TTC549 (cell line): Measurements from ENCODE around the gene OTX1.
"Not testable (repeated sequence)": the region's sequence is repeated elsewhere in the genome, so short reads cannot be mapped to it uniquely, and the experiment has no call there.

Source experiments
- FAIRE-seq: peaks from 2 replicates; lab custom pipeline; 2012; peaks lifted over from hg19 to GRCh38; lab: Jason Lieb, UNC

Gene OTX1

GRCh38 chr2:63050334-63051041 lies at the start of gene OTX1:
Gene OTX1, plus strand, starts transcription at chr2:63050830. Its CDS starts 2,161 bp downstream, at chr2:63052991.
- no peak for FAIRE-seq

DNA sequence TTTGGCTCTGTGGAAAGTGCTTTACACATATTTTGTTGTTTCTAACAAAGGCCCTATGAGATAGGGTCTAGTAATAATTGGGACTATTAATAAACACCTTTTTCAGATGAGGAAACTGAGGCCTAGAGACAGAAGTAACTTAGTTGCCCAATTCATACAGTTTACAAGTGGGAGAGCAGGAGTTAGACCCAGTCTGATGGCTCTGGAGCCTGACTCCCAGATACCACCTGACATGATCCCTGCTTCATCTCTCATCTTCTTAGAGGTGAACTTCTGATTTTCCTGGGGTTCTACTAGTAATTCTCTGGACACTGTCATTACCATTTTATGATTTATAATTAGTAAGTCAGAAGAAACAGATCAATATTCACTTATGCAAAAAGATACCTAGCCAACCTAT lies 49.1 kb upstream of the OTX1 start:
- no peak for FAIRE-seq

- no peak for FAIRE-seq
These were observed 47.3 kb upstream of the OTX1 start for GRCh38 chr2:63003351-63003750.

DNA sequence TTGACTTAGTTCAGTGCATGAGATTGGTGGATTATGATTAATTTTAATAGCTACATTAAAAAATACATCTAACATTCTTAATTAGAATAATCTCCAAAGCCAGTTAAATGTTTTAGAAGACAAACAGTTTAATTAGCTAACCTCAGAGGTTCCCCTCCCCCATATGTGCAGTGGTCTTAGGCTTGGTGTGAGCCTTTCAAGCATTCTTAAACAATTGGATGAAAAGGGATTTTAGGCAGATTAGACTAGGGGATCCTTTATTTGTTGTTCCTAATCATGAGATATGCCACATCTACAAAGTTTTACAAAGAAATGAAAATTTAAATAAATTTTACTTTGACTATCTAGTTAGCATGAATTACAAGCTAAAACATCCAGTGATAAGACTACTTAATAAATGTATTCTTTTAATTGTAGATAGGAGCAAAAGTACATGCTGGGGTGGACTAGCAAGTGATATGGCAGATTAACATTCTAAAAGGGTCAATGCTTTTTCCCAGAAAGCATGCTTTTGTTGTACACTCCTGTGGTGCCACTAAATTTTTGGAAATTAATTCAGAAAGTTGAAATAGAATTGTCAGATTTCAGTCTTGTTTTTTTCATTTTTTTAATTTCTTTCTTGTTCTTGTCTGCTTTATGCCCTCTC lies 42.7 kb upstream of the OTX1 start:
- FAIRE-seq, result no peak

- FAIRE-seq, result no peak
These were observed 41.8 kb upstream of the OTX1 start for GRCh38 chr2:63008838-63009237.

- FAIRE-seq, result no peak
These were observed 41.1 kb upstream of the OTX1 start for GRCh38 chr2:63009490-63009889.

GRCh38 chr2:63012541-63012940 lies 38.1 kb upstream of the OTX1 start:
- FAIRE-seq, result no peak

DNA sequence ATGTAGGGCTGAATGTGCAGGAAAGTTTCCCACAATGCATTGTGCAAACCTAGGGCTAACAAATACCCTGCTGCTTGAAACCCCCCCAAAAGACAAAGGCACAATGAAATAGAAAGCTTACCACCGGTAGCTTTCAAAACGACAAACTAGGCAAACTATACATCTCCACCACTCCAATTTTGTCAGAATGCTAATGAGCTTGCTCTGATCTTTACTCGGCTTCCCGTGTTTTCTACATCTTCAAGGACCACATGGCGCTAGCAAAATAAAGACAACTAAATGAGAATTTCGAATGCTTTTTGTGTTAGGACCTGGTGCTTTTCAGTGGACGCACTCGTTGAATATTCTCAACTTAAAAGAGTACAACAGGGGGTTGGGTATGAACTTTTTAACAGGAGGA lies 37.2 kb upstream of the OTX1 start:
- no peak for FAIRE-seq

- FAIRE-seq, result peak; percentile 9
These were observed 35.2 kb upstream of the OTX1 start for GRCh38 chr2:63015389-63015788.

DNA sequence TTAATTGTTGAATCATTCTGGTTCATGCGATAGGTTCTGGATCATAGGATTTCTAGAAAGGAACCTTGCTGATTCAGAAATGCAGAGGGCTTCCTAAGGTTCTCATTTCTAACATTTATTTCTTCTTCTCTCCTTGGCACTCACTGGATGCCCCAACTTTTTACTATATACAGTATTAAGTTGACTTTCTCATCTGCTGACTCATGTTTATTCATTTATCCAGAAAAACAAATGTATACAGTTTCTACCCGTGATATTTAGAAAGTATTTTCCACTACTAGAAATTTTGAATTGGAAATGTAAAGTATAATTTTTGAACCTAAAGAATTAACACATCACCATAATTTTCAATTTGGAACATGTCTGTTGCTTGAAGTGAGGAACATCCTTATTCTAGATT lies 32.2 kb upstream of the OTX1 start:
- no peak for FAIRE-seq

GRCh38 chr2:63019686-63020085 lies 30.9 kb upstream of the OTX1 start:
- FAIRE-seq, result not testable (repeated sequence)

GRCh38 chr2:63023444-63023843 lies 27.2 kb upstream of the OTX1 start:
- peak; percentile 82 for FAIRE-seq

DNA sequence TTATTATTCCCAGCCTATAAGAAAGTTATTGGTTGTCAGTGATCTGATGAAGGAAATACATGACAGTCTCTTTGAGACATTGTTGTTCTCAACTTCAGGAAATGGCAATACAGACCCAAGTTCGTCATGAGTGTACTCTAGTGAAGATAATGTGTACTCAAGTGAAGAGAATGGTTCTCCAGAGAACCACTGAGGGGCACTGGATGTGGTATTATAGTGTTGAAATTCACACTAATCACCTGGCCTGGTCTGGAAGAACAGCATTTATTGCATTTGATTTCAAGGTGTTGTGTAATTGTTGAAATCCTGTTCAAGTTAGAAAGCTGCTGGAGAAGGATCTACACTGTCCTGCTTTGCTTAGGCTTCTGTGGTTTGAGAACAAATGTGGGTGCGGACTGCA lies 23.4 kb upstream of the OTX1 start:
- FAIRE-seq, result no peak

DNA sequence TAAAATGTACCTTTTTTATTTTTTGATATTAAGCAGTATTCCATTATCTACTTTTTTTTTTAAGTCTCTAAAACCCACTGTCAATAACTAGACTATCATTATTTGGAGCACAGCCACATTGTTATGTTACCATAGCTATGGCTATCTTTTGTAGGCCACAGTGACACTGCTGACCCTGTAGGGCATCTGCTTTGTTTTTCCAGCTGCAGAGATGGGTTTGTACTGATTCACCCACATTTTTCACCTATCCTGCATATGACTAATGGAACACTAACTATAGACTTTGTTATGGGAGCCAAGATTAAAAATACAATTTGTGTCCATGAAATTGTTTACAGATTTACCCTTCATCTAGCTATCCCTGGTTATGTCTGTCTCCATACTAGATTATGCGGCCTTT lies 21.6 kb upstream of the OTX1 start:
- FAIRE-seq, result no peak

DNA sequence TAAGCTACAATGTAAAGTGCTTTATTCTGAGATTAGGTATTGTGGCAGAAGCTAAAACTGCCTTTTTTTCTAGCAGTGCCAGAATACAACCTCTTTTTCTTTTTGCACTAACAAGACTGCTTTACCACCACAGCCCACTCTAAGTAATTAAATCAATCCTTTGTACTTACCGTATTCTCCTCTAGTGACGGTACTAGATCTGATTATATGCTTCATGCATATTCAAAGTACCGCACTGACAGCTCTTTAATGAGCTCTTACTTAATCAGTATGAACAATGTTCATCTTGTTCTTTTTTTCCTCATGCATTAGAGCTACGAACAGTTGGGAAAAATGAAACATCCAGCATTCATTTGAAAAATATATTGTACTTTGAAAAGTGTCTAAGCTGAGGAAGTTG lies 16.1 kb upstream of the OTX1 start:
- FAIRE-seq, result no peak

DNA sequence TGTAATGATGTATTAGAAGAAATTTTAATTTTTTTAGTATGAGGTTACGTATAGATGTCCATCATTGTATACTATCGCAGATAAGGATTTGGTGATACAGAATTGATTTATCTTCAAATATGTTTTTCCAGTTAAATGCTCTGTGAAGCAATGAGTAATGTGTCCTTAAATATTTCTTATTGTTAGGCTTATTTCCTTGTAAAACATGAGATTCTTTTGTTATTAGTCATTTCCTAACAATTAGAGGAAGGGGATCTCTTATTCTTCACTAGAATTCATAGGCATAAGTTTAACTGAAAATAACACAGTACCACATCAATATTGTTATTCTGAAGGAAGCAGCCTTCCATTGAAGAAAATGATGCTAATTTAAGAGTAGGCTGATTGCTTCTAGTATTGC lies 15.5 kb upstream of the OTX1 start:
- FAIRE-seq, result peak; percentile 40

DNA sequence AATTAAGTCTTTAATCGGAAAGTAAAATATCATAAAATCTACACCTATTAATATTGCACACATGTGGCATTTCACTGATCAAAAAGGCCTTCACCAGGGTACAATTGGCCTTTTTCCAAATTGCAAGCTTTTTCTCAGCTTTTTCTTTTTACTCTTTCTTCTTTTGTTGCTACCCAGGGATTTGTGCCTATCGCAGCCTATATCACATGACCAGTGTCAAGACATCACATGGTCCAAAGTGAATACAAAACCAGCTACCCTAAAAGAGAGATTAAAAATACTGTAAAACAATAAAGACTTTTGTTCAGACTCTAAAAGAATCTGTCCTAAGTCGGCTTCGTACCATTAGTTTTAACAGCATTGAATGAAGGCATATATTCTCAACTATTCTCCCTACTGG lies 15.0 kb upstream of the OTX1 start:
- no peak for FAIRE-seq

DNA sequence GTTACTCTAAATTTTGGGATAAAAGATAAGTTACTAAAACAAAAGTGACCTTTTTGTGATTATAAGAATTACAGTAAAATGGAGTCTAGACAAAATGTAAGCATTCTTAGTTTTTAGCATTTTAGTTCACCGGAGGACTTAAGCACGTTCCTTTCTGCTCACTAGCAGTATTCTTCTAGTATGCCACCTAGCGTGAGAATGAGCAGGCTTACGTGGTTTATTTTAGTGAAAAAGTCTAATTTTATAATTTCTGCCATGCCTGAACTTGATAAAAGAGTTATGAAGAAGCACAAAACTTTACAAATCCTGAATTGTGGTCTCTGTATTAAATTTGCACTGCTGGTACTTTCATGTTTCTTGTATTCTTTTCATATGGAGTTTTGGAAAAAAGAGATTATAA lies 12.6 kb upstream of the OTX1 start:
- peak; percentile 48 for FAIRE-seq

DNA sequence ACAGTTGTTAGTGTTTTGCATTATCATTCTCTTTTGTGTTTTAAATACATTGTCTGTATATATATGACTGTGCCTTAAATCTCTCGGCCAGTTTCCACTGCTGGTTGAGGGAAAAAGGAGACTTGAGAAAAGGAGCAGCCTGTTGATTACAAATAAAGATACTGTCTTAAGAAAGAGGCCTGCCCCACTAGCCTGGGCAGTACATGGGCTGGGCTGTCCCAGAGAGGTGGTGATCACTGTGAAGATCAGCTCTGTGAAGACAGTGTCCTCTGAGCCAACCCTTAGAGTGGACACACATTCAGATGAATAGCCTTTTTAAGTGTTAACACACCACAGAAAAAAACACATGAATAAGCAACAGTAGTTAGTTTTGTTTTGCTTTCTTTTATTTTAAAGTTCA lies 10.0 kb upstream of the OTX1 start:
- no peak for FAIRE-seq

DNA sequence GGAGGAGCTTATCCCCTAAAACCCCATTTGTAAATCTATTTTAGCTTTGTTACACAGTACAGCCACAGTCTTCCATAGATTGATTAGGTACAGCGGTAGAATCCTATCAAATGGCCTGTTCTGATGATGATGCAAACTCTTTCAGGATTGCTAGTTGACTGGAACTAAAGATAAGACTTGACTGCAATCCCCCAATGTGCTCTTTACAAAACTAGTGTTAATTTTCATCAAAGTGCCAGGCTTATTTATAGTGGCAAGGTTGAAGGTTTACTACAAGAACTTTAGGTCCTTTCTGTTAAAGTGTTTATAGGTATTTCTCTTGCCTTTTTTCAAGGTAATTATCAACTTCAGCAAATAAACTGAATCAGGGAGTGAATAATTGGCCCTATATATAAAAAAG lies 9.0 kb upstream of the OTX1 start:
- no peak for FAIRE-seq

DNA sequence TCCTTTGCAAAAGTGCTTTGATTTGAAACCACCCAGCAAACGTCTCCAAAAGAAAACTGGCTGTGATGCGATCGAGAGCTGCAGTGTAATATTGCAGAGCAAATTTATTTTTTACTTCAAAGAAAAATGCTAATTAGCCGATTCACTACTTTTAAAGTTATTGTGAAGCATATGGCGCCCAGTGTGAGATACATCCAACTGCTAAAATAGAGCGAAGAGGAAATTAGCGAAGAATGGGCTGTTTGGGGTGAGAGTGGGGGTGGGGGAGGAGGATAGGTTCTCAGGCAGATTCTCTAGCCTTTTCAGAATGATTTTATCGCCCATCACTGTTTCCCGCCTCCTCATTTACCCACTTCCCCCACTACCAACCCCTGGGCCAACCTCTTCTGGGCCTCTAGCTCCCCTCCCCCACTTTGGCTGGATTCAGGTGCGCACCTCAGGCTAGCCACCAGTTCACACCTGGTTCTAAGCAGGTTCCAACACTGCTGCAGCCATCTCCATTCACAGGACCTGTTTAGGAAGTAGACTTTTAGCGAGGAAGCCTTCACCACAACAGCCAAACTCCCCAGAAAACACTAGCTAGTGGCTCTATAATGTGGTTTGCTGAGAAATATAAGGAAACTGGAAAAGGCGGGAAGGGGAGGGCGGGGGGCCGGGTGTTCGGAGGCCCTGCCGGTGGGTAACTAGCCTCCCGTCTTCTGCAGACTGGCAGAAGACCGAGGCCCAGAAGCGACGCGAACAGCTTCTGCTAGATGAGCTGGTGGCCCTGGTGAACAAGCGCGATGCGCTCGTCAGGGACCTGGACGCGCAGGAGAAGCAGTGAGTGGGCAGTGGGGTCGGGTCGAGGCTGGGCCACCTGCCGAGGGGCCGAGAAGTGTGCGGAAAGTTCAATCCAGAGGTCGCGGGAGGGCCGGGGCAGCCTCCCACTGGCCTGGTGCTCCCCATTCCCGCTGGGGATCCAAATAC lies 6.0 kb upstream of the OTX1 start:
- no peak for FAIRE-seq

DNA sequence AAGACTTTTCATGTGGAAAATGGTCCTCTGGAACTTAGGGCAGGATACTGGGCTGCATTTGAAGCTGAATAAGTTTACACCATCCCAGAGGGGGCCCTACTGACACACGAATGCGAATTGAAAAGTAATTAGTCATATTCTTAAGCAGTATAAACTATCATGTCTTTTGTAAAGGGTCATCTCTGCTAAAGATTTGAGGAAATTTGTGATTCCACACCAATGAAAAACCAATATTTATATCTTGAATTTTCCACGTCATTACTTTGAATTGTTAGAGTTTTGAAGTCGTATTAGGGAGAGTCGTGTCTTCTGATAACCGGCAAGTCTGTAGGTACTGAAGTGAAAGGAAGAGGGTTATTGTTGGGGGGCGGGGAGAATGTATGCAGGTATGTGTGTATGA lies 4.1 kb upstream of the OTX1 start:
- FAIRE-seq, result no peak

DNA sequence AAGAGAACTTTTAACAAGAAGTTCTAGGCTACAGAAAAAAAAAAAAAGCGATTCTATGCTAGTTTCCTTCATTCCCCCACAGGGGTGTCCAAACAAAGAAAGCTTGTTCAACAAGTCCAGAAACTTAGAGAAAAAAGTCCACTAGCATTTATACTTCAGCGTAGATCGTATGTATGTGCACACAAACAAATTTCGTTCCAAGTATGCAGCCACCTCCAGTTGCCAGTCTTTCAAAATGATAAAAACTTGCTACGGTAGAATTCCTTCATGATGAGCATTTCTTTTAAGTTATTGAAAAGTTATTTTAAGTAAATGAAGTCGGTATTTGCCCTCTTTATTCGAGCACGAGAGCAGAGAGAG lies 3.7 kb upstream of the OTX1 start:
- FAIRE-seq, result no peak
